Stimulated activated CD8-positive, alpha-beta memory T cell treated with anti-CD3 and anti-CD28 coated beads, Interleukin-4, amount 100 ng/mL, for 4 hours (primary cell): ENCODE results near the gene DNAJC2.
"Not testable (repeated sequence)": the region's sequence is repeated elsewhere in the genome, so short reads cannot be mapped to it uniquely, and the experiment has no call there.

Experiments used
- DNase-seq, 2 donors: peaks; one replicate each; pipeline ENCODE4 v3.0.0-alpha.2; 2020; ENCODE audit warnings: low read depth in 2 of 2, low spot score in 1 of 2

Gene DNAJC2

DNA sequence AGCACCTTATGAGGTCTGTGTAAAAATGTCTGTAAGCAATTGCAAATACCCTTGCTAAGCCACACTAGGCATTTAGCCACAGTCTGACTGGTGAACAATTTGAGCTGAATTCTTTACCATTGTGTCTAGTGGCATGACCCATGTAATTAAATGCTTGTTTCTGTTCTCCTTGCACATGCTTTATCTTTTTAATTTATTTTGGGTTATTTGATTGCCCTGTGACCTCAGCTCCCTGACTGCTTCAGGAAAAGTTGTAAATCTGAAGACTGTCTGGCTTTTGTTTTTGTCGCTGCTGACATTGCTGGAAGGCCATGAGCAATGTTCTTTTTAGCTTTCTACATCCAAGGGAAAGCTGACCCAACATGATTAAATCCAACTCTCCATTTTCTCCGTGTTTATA lies 78.3 kb downstream of the DNAJC2 start:
- DNase-seq, result not testable (repeated sequence)

DNA sequence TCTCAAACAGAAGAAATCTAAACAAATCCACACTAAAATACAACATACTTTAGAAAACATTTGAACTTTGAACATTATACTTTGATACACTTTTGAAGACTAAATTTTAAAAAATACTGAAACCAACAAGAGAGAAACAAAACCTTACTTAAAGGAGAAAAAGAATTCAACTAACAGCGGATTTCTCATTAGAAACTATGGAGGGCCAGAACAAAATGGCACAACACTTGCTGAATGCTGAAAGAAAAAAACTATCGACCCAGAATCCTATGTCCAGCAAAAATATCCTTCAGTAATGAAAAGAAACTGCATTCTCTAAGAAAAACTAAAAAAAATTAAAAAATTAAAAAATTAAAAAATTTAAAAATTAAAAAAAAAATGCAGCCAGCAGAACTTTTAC lies 80.5 kb downstream of the DNAJC2 start:
- DNase-seq, result not testable (repeated sequence)
